ENCODE results near the gene KRT16. TPM values are rescaled to one million over a fixed set of nuclear protein-coding genes. Genes with fewer than 3 reads are reported as not detected.

KRT16 gene
- polyA plus RNA-seq, 1 experiment, result not detected

GRCh38 chr17:41593306-41593981 lies 19.1 kb downstream of the KRT16 start:
- Histone ChIP-seq H3K27me3 (ENCODE audit: control insufficient read depth, insufficient read depth, low read length) (peaks cover 42% of the 10 kb centered on the region), H3K4me3 (ENCODE audit: low read depth, low read length) (no peak overlapping the region), H3K27ac (ENCODE audit: low read depth, low read length) (no peak overlapping the region), H3K9me3 (ENCODE audit: control insufficient read depth, insufficient read depth, low read length) (no peaks in the 10 kb centered on the region)
- DNase-seq (ENCODE audit: low read depth, low spot score), result no peak
- TF ChIP-seq CTCF (IDR thresholded peaks at IDR 0.05; ENCODE audit: low read depth, low read length), result no peak
- ChIA-PET POLR2A (no interaction called here), CTCF (interaction anchor here (0.7 to 2.2 kb wide), 3 partner anchors 10 to 44 kb away, joined by 3 to 7 read pairs (median 4); no protein-coding TSS in a partner anchor)

GRCh38 chr17:41592601-41593305 lies 19.8 kb downstream of the KRT16 start:
- H3K27me3 ChIP-seq (ENCODE audit: control insufficient read depth, insufficient read depth, low read length), result peaks cover 42% of the 10 kb centered on the region
- no peak for TF ChIP-seq CTCF (IDR thresholded peaks at IDR 0.05; ENCODE audit: low read depth, low read length)
- H3K27ac ChIP-seq (ENCODE audit: low read depth, low read length), result no peak overlapping the region
- POLR2A ChIA-PET, result no interaction called here
- no peak for DNase-seq (ENCODE audit: low read depth, low spot score)
- no peak overlapping the region for H3K4me3 ChIP-seq (ENCODE audit: low read depth, low read length)
- CTCF ChIA-PET, result interaction anchor here (1.0 to 2.2 kb wide), 3 partner anchors 44 to 74 kb away, joined by 3 to 7 read pairs (median 6); no protein-coding TSS in a partner anchor
- H3K9me3 ChIP-seq (ENCODE audit: control insufficient read depth, insufficient read depth, low read length), result no peaks in the 10 kb centered on the region

GRCh38 chr17:41589301-41589700 lies 23.3 kb downstream of the KRT16 start:
- ChIA-PET CTCF (interaction anchor here (0.6 kb wide), 1 partner anchor 78 kb away, joined by 6 read pairs; no protein-coding TSS in a partner anchor), POLR2A (no interaction called here)
- TF ChIP-seq CTCF (IDR thresholded peaks at IDR 0.05; ENCODE audit: low read depth, low read length), result no peak
- DNase-seq (ENCODE audit: low read depth, low spot score), result no peak
- no peaks in the 10 kb centered on the region for H3K9me3 ChIP-seq (ENCODE audit: control insufficient read depth, insufficient read depth, low read length)
- no peak overlapping the region for H3K4me3 ChIP-seq (ENCODE audit: low read depth, low read length)
- peaks cover 30% of the 10 kb centered on the region for H3K27me3 ChIP-seq (ENCODE audit: control insufficient read depth, insufficient read depth, low read length)
- no peak overlapping the region for H3K27ac ChIP-seq (ENCODE audit: low read depth, low read length)

- Histone ChIP-seq H3K27me3 (ENCODE audit: control insufficient read depth, insufficient read depth, low read length) (peaks cover 20% of the 10 kb centered on the region), H3K27ac (ENCODE audit: low read depth, low read length) (no peak overlapping the region), H3K4me3 (ENCODE audit: low read depth, low read length) (no peak overlapping the region), H3K9me3 (ENCODE audit: control insufficient read depth, insufficient read depth, low read length) (no peaks in the 10 kb centered on the region)
- TF ChIP-seq CTCF (IDR thresholded peaks at IDR 0.05; ENCODE audit: low read depth, low read length), result no peak
- ChIA-PET CTCF (interaction anchor here (0.6 kb wide), 1 partner anchor 79 kb away, joined by 6 read pairs; no protein-coding TSS in a partner anchor), POLR2A (no interaction called here)
- no peak for DNase-seq (ENCODE audit: low read depth, low spot score)
Observed at GRCh38 chr17:41588126-41588810, 24.3 kb downstream of the KRT16 start.
